DND-41 (cell line): ENCODE measurements around the gene NRXN3.

Experiments used
- ATAC-seq: fragments of 200-7000 bp; cut with Tn5 transposase; 3 replicates; pipeline ENCODE4 v1.9.1; 2021; ENCODE audit warnings: low read depth; ENCODE audit not compliant: insufficient read depth
- DNase-seq: peaks from one replicate; pipeline ENCODE4 v3.0.0-alpha.2; 2020
- H2AFZ ChIP-seq: 2 replicates; pipeline ENCODE4 v1.6.0; 2012; ENCODE audit warnings: low read depth, low read length
- H3K27ac ChIP-seq: 2 replicates; pipeline ENCODE4 v1.5.1; 2012; ENCODE audit warnings: low read length, inconsistent platforms
- H3K27me3 ChIP-seq: fragments of 200-600 bp; sonication (generic); 2 replicates; pipeline ENCODE4 v1.6.0; 2012; ENCODE audit warnings: low read length, mild to moderate bottlenecking, inconsistent platforms; ENCODE audit not compliant: insufficient read depth, poor library complexity
- H3K36me3 ChIP-seq: 2 replicates; pipeline ENCODE4 v1.5.1; 2012; ENCODE audit warnings: low read length, inconsistent platforms; ENCODE audit not compliant: insufficient read depth
- H3K4me1 ChIP-seq: 2 replicates; pipeline ENCODE4 v1.5.1; 2012; ENCODE audit warnings: mild to moderate bottlenecking, low read length; ENCODE audit not compliant: insufficient read depth
- H3K4me2 ChIP-seq: 2 replicates; pipeline ENCODE4 v1.6.0; 2012; ENCODE audit warnings: mild to moderate bottlenecking, moderate library complexity, low read length, inconsistent platforms; ENCODE audit not compliant: insufficient read depth
- H3K4me3 ChIP-seq, 2 experiments: fragments of 200-600 bp in 1 of 2; shearing (Covaris generic) in 1 of 2; 2 replicates each; pipeline ENCODE4 v1.5.1; 2012 to 2016; ENCODE audit warnings: inconsistent platforms in 2 of 2, low read length in 2 of 2, mild to moderate bottlenecking in 2 of 2, low read depth in 1 of 2, moderate library complexity in 1 of 2
- H3K79me2 ChIP-seq: 2 replicates; pipeline ENCODE4 v1.6.0; 2012; ENCODE audit warnings: low read length, inconsistent platforms; ENCODE audit not compliant: insufficient read depth
- H3K9ac ChIP-seq: 2 replicates; pipeline ENCODE4 v1.6.0; 2012; ENCODE audit warnings: low read depth, mild to moderate bottlenecking, inconsistent platforms, low read length, moderate library complexity
- H3K9me3 ChIP-seq: 2 replicates; pipeline ENCODE4 v1.5.1; 2012; ENCODE audit warnings: low read length, moderate library complexity, mild to moderate bottlenecking, inconsistent platforms; ENCODE audit not compliant: insufficient read depth, severe bottlenecking
- H4K20me1 ChIP-seq: 2 replicates; pipeline ENCODE4 v1.6.0; 2012; ENCODE audit warnings: low read length; ENCODE audit not compliant: insufficient read depth
- CTCF ChIP-seq: IDR thresholded peaks from 2 replicates; pipeline ENCODE4 v1.5.1; 2012; ENCODE audit warnings: borderline replicate concordance, low read length, moderate library complexity, mild to moderate bottlenecking; ENCODE audit not compliant: poor library complexity, severe bottlenecking; ENCODE audit errors: extremely low read depth
- EZH2 ChIP-seq: IDR thresholded peaks from 3 replicates; pipeline ENCODE4 v1.6.1; 2012; ENCODE audit warnings: borderline replicate concordance, low read depth, mild to moderate bottlenecking, moderate library complexity, low read length, inconsistent platforms; ENCODE audit not compliant: severe bottlenecking

The NRXN3 gene

GRCh38 chr14:79136071-79137044 lies 966.2 kb downstream of the NRXN3 start:
- DNase-seq (no peak), ATAC-seq (no peak)
- Histone ChIP-seq H3K9me3 (no peaks in the 10 kb centered on the region), H3K27ac (no peak overlapping the region), H3K4me2 (no peak overlapping the region), H2AFZ (no peak overlapping the region), H3K9ac (no peak overlapping the region), H4K20me1 (no peaks in the 10 kb centered on the region), H3K27me3 (no peaks in the 10 kb centered on the region), H3K79me2 (no peaks in the 10 kb centered on the region), H3K4me3 (no peak overlapping the region), H3K4me1 (no peaks in the 10 kb centered on the region), H3K36me3 (no peaks in the 10 kb centered on the region)
- no peak for TF ChIP-seq CTCF
- no peak for TF ChIP-seq EZH2

GRCh38 chr14:79137045-79137430 lies 966.9 kb downstream of the NRXN3 start:
- Histone ChIP-seq H3K4me2 (no peak overlapping the region), H3K9me3 (no peaks in the 10 kb centered on the region), H3K9ac (no peak overlapping the region), H4K20me1 (no peaks in the 10 kb centered on the region), H3K4me1 (no peaks in the 10 kb centered on the region), H3K27ac (no peak overlapping the region), H3K36me3 (no peaks in the 10 kb centered on the region), H3K4me3 (no peak overlapping the region), H2AFZ (no peak overlapping the region), H3K27me3 (no peaks in the 10 kb centered on the region), H3K79me2 (no peaks in the 10 kb centered on the region)
- DNase-seq (no peak), ATAC-seq (no peak)
- TF ChIP-seq EZH2 (no peak), CTCF (no peak)

- Histone ChIP-seq H3K27ac (no peak overlapping the region), H3K4me3 (no peak overlapping the region), H3K9me3 (no peaks in the 10 kb centered on the region)
These were observed 967.7 kb downstream of the NRXN3 start for GRCh38 chr14:79137836-79138235.

More at GRCh38 chr14:79137836-79138235, 967.7 kb downstream of the NRXN3 start:
- Histone ChIP-seq H3K4me1 (no peaks in the 10 kb centered on the region), H3K4me2 (no peak overlapping the region), H4K20me1 (no peaks in the 10 kb centered on the region), H3K27me3 (no peaks in the 10 kb centered on the region), H3K36me3 (no peaks in the 10 kb centered on the region), H2AFZ (no peak overlapping the region), H3K9ac (no peak overlapping the region), H3K79me2 (no peaks in the 10 kb centered on the region)
- DNase-seq (no peak), ATAC-seq (no peak)
- no peak for TF ChIP-seq CTCF
- TF ChIP-seq EZH2: no peak
